DOHH2 (cell line): ENCODE data around the gene SCNN1G.
A peak's percentile ranks its signal among the peaks of the same experiment; 100 is the strongest.

ENCODE experiments used
- H3F3A ChIP-seq: fragments of 200-600 bp; sonication (generic), shearing (Covaris generic); 2 replicates; pipeline ENCODE4 v1.6.0; 2016; ENCODE audit warnings: antibody characterized with exemption, mild to moderate bottlenecking; ENCODE audit not compliant: control insufficient read depth, insufficient read depth
- H3K27ac ChIP-seq: fragments of 200-600 bp; sonication (generic); 2 replicates; pipeline ENCODE4 v1.5.1; 2014; ENCODE audit warnings: low read depth, mild to moderate bottlenecking, low read length, moderate library complexity
- H3K27me3 ChIP-seq: fragments of 200-600 bp; sonication (generic); 2 replicates; pipeline ENCODE4 v1.6.1; 2014; ENCODE audit warnings: mild to moderate bottlenecking, low read length, mixed read lengths; ENCODE audit not compliant: control insufficient read depth
- H3K36me3 ChIP-seq: fragments of 200-600 bp; sonication (generic); 2 replicates; pipeline ENCODE4 v1.6.1; 2014; ENCODE audit warnings: mild to moderate bottlenecking, low read length, moderate library complexity, mixed read lengths; ENCODE audit not compliant: control insufficient read depth
- H3K4me1 ChIP-seq: fragments of 200-600 bp; sonication (generic); 2 replicates; pipeline ENCODE4 v1.6.1; 2014; ENCODE audit warnings: mild to moderate bottlenecking, low read length, mixed read lengths; ENCODE audit not compliant: control insufficient read depth
- H3K4me2 ChIP-seq: fragments of 200-600 bp; sonication (generic); 2 replicates; pipeline ENCODE4 v1.6.0; 2014; ENCODE audit warnings: mild to moderate bottlenecking, low read length, moderate library complexity
- H3K4me3 ChIP-seq: fragments of 200-600 bp; sonication (generic); 2 replicates; pipeline ENCODE4 v1.5.1; 2014; ENCODE audit warnings: mild to moderate bottlenecking, low read length, mixed read lengths
- H3K79me2 ChIP-seq: fragments of 200-600 bp; sonication (generic); 2 replicates; pipeline ENCODE4 v1.6.1; 2014; ENCODE audit warnings: mild to moderate bottlenecking, low read length, mixed read lengths; ENCODE audit not compliant: control insufficient read depth
- H3K9me2 ChIP-seq: fragments of 200-600 bp; sonication (generic); replicated peaks from 2 replicates; pipeline ENCODE4 v1.6.1; 2014; ENCODE audit warnings: mild to moderate bottlenecking, low read length, mixed read lengths; ENCODE audit not compliant: control insufficient read depth
- H3K9me3 ChIP-seq: fragments of 200-600 bp; sonication (generic); 2 replicates; pipeline ENCODE4 v1.6.1; 2014; ENCODE audit warnings: antibody characterized with exemption, low read length, mixed read lengths; ENCODE audit not compliant: control insufficient read depth, insufficient read depth
- H4K20me1 ChIP-seq: fragments of 200-600 bp; sonication (generic); 2 replicates; pipeline ENCODE4 v1.6.0; 2014; ENCODE audit warnings: low read depth, mild to moderate bottlenecking, antibody characterized with exemption, low read length, moderate library complexity; ENCODE audit not compliant: control insufficient read depth, insufficient read depth
- CTCF ChIP-seq: fragments of 200-600 bp; sonication (generic); IDR thresholded peaks from one replicate; pipeline ENCODE4 v1.5.1; 2014; ENCODE audit warnings: antibody characterized with exemption, mild to moderate bottlenecking, low read depth, low read length; ENCODE audit not compliant: poor library complexity, severe bottlenecking
- EZH2phosphoT487 ChIP-seq: fragments of 200-600 bp; sonication (generic); IDR thresholded peaks from 2 replicates; pipeline ENCODE4 v1.6.1; 2017; ENCODE audit warnings: borderline replicate concordance, mild to moderate bottlenecking, antibody characterized with exemption, low read length, moderate library complexity, mixed read lengths

The SCNN1G gene

GRCh38 chr16:23182679-23183542, at the start of gene SCNN1G:
Gene SCNN1G, plus strand, starts transcription at chr16:23182745. Its CDS starts 3,527 bp downstream, at chr16:23186272.
- Histone ChIP-seq H3K9me2 (no peaks in the 10 kb centered on the region), H3K27me3 (peaks cover 27% of the 10 kb centered on the region), H3K4me1 (peaks cover 15% of the 10 kb centered on the region), H3K4me3 (peak within 1 kb of the TSS; percentile 20; the same call in 1 of the 2 replicates), H3K79me2 (no peaks in the 10 kb centered on the region), H3K4me2 (peak within 1 kb of the TSS; percentile 52), H3K9me3 (no peaks in the 10 kb centered on the region), H3F3A (no peaks in the 10 kb centered on the region), H3K27ac (no peak within 1 kb of the TSS), H3K36me3 (no peaks in the 10 kb centered on the region), H4K20me1 (no peaks in the 10 kb centered on the region)
- TF ChIP-seq EZH2phosphoT487 (no peak), CTCF (no peak)

GRCh38 chr16:23132775-23133463, 49.6 kb upstream of the SCNN1G start:
- Histone ChIP-seq H3K27ac (no peak overlapping the region), H3K27me3 (no peaks in the 10 kb centered on the region), H3K9me2 (no peaks in the 10 kb centered on the region), H3K4me2 (peak overlapping the region; percentile 6; the same call in 1 of the 2 replicates), H3K4me3 (no peak overlapping the region), H3F3A (no peaks in the 10 kb centered on the region), H3K9me3 (no peaks in the 10 kb centered on the region), H4K20me1 (peaks cover 2% of the 10 kb centered on the region; the same call in 1 of the 2 replicates), H3K4me1 (peaks cover 27% of the 10 kb centered on the region), H3K79me2 (peaks cover 92% of the 10 kb centered on the region), H3K36me3 (no peaks in the 10 kb centered on the region)
- TF ChIP-seq CTCF, result no peak
- no peak for TF ChIP-seq EZH2phosphoT487

- Histone ChIP-seq H3K4me3 (no peak overlapping the region), H4K20me1 (no peaks in the 10 kb centered on the region; the same call in 1 of the 2 replicates), H3K79me2 (peaks cover 90% of the 10 kb centered on the region), H3F3A (no peaks in the 10 kb centered on the region), H3K4me1 (peaks cover 27% of the 10 kb centered on the region), H3K36me3 (no peaks in the 10 kb centered on the region), H3K4me2 (no peak overlapping the region), H3K9me2 (no peaks in the 10 kb centered on the region), H3K9me3 (no peaks in the 10 kb centered on the region), H3K27me3 (no peaks in the 10 kb centered on the region), H3K27ac (no peak overlapping the region)
- TF ChIP-seq CTCF (no peak), EZH2phosphoT487 (no peak)
Measured at GRCh38 chr16:23134274-23134673, 48.3 kb upstream of the SCNN1G start.
